LNCaP clone FGC (cell line): ENCODE measurements around the gene PTGS1.

Experiments
- DNase-seq: peaks from one replicate; pipeline ENCODE4 v3.0.0-alpha.2; 2011; ENCODE audit warnings: low read depth
- H3K4me3 ChIP-seq: 2 replicates; pipeline ENCODE4 v1.5.1; 2011; ENCODE audit warnings: mild to moderate bottlenecking, low read depth, low read length, control low read depth
- TF ChIP-seq, protein P1 (sequence below): IDR thresholded peaks from 2 replicates; pipeline ENCODE4 v1.5.1; 2012; ENCODE audit warnings: mild to moderate bottlenecking; ENCODE audit not compliant: control insufficient read depth, insufficient read depth; ENCODE audit errors: extremely low read depth

PTGS1 gene

DNA sequence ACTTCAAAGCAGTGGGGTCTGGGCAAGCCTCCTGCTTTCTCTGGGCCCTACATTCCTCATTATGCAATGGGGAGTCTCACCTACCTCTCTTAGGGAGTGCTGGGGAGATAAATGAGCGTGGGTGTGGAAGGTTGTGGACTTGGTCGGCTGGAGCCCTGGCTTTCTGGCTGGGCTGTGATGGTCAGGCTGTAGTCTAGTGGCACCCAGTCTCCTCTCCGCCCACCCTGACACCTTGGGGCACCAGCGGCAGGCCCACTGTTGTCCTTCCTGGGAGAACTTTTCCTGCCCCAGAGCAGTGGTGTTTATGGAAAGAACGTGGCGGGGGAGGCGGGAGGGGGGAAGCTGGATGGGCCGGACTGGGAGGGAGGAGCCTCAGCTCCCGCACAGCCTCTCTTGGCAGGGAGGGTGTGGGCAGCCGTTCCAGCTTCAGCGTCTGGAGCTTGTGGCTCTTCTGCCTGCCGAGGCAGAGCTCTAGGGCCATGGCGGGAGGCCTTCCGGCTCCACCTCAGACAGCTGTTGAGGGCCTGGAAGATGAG, 4.1 kb downstream of the PTGS1 start:
- no peak overlapping the region for H3K4me3 ChIP-seq

DNA sequence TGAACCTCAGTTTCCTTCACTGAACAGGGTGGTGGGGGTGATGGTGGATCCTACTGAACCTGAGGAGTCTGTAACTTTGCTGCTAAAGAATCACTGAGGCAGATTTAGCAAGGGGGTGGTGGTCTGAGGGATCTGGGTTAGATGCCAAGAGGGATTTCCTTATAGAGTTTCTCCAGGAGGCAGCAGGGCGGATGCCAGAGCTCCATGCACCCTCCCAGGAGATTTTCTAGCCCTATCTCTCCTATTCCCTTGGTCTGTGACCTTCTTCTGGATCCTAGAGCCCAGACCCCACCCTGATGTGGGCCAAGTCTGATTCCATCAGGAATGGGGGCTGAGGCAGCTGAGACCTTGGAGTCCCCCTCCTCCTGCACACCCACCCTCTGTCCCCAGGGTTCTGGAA, 6.0 kb downstream of the PTGS1 start:
- no peak for DNase-seq
- TF ChIP-seq, protein P1, sequence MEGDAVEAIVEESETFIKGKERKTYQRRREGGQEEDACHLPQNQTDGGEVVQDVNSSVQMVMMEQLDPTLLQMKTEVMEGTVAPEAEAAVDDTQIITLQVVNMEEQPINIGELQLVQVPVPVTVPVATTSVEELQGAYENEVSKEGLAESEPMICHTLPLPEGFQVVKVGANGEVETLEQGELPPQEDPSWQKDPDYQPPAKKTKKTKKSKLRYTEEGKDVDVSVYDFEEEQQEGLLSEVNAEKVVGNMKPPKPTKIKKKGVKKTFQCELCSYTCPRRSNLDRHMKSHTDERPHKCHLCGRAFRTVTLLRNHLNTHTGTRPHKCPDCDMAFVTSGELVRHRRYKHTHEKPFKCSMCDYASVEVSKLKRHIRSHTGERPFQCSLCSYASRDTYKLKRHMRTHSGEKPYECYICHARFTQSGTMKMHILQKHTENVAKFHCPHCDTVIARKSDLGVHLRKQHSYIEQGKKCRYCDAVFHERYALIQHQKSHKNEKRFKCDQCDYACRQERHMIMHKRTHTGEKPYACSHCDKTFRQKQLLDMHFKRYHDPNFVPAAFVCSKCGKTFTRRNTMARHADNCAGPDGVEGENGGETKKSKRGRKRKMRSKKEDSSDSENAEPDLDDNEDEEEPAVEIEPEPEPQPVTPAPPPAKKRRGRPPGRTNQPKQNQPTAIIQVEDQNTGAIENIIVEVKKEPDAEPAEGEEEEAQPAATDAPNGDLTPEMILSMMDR: no peak
- H3K4me3 ChIP-seq: no peak overlapping the region

More for the DNA sequence above, 4.1 kb downstream of the PTGS1 start:
- TF ChIP-seq, protein P1: no peak
- no peak for DNase-seq

DNA sequence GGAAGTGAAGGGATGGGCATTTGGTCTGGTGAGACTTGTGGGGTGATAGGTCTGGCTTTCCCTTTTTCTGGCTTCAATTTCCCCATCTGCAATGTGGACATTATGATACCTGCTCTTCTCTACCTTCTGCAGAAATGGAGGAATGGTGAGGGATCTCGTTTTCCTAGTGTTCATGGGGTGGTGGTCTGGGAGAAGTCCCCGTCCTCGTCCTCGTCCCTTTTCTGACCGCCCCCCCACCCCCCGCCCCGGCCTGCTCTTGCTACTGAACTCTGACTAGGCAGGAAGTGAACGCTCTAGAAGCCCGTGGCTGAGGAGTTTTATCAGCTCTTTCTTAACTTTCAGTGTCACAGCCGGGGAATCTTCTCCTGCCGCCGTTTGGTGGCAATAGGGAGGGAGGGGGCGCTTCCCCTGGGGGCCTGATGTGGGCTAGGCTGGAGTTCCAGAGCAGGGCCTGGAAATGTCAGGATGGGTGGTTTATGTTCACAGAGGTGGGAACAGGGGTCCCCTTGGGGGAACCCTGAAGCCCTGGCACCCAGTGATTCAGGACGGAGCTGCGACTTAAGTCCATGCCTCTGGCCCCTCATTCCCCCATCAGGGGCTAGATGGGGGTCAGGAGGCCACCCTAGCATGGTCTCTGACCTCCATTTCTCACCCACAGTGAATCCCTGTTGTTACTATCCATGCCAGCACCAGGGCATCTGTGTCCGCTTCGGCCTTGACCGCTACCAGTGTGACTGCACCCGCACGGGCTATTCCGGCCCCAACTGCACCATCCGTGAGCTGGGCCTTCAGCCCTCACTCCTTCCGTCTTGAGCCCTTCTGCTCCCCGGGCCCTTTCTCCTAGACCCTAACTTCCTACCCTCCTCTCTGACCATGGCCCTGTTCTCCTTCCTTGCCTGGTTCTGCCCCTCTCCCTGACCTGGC, 6.7 kb downstream of the PTGS1 start:
- TF ChIP-seq, protein P1: no peak
- no peak for DNase-seq
- no peak overlapping the region for H3K4me3 ChIP-seq

- no peak overlapping the region for H3K4me3 ChIP-seq
- DNase-seq: no peak
- TF ChIP-seq, protein P1: no peak
Observed at GRCh38 chr9:122378236-122378635, 7.4 kb downstream of the PTGS1 start.

- H3K4me3 ChIP-seq: no peak overlapping the region
- TF ChIP-seq, protein P1: no peak
- DNase-seq: no peak
Observed at GRCh38 chr9:122379340-122379739, 8.5 kb downstream of the PTGS1 start.

DNA sequence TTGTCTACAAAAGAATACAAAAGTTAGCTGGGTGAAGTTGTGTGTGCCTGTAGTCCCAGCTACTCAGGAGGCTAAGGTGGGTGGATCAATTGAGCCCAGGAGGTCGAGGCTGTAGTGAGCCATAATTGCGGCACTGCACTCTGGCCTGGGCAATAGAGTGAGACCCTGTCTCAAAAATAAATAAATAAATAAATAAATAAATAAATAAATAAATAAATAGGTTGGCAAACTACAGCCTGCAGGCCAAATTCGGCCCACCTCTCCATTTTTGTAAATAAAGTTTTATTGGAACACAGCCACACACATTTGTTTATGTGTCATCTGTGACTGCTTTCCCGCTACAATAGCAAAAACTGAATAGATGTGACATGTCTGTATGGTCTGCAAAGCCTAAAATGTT, 9.5 kb downstream of the PTGS1 start:
- TF ChIP-seq, protein P1: no peak
- H3K4me3 ChIP-seq: no peak overlapping the region
- no peak for DNase-seq
